Uterine smooth muscle cell (primary cell): ENCODE measurements around the gene TRIM38. TPM values are rescaled to one million over a fixed set of nuclear protein-coding genes. Genes with fewer than 3 reads are reported as not detected.

ENCODE experiments used
- total RNA-seq: library from RNA; depleted of rRNA; stranded (reverse); fragments of >200 nt; gene quantifications from 2 replicates; pipeline ENCODE4 v1.2.3, GENCODE V29; 2014

TRIM38 gene, protein sequence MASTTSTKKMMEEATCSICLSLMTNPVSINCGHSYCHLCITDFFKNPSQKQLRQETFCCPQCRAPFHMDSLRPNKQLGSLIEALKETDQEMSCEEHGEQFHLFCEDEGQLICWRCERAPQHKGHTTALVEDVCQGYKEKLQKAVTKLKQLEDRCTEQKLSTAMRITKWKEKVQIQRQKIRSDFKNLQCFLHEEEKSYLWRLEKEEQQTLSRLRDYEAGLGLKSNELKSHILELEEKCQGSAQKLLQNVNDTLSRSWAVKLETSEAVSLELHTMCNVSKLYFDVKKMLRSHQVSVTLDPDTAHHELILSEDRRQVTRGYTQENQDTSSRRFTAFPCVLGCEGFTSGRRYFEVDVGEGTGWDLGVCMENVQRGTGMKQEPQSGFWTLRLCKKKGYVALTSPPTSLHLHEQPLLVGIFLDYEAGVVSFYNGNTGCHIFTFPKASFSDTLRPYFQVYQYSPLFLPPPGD
- total RNA-seq: 9.0 and 11.5 TPM in 2 replicates

DNA sequence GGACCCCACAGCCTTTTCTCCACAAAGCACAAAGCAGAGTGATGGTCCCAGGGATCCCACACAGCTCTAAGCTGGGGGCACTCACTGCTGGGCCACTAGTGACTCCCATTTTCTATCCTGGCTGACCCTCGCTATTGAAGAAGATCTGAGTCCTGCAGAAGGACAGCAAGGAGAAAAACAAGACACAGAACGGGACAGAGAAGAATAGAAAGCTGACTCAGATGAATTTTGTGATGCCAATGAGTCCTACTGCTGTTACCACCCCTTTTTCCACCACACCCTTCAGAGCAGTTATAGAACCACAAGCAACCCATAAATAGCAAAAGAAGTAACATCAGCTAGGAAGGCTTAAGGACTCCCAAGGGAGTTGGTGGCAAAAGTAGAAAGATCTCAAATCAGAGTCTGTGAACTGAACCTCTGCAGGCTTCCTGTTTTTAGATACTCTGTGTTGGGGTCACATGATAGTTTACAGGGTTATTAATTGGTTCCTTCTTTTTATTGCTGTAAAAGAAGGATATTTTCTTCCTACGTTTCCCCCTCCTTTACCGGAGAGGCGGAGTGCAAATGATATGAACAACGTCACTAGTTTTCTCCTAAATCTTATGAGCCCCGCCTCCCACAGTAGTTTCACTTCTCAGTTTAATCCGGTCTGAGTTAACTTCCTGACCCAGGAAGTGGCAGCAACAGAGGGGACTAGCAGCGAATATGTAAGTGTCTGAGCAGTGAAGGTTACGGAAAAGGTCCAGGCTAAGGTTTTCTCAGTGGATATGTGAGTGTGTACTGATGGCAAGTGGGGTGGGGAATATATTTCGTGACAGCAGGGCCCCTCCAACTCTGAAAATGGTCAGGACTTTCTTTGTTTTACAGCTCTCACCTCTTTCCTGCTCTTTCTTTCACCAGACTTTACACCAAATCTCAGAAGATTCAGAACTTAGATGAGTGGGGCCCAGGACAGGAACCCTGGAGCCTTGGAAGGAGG lies at the start of gene TRIM38:
TRIM38 (plus strand) TSS at position 654 of the 979 bp plus-strand sequence. CDS start 3,721 bp downstream, outside the sequence.

DNA sequence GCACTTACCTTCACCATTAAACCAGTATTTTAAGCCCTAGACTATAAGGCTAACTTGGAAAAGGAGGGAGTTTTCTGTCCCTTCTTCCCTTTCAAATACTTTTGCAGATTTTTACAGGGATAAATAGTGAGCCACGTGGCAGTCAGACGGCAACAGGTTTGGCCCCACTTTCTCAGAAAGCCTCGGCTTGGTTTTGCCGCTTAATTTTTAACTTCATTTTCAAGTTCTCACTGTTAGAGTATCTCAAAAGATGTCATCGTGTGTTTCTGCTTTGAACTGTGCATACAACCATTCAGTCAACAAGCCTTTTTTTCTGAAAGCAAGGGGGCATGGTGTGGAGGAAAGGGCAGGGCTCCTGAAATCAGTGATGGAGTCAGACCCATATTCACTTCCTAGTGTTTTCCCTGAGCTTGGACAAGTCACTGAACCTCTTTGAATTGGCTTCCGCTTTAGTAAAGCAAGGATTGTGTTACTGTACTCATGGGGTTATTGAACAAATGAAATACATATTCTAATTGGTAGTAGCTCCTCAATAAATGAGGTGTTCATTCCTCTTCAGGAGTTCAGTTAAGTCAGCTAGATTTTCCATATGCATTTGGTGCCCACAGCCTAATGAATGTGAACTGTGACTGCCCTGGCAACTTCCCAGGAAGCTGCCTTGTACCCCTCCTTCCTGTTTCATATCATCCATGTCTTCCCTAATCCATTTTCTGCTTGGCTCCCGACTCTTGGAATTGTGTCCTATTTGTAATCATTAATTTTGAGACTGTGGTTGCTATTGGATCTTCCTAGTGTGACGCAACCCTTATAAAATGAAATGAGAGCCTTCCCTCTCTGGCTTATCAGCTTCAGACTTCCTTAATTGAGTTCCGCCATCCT lies 31.8 kb upstream of the TRIM38 start, which contains the start of gene SLC17A2:
SLC17A2 (minus strand) TSS at position 160 of the 879 bp plus-strand sequence. CDS start 4,895 bp downstream, outside the sequence.

Other genes starting within 250 kb of the TRIM38 start
- gene SLC17A4, start 208.1 kb upstream of the TRIM38 start, total RNA-seq: not detected in 2 replicates
- not detected in 2 replicates for gene SLC17A1, start 130.8 kb upstream of the TRIM38 start, total RNA-seq
- not detected in 2 replicates for gene SLC17A3, start 88.6 kb upstream of the TRIM38 start, total RNA-seq
- gene SLC17A2, start 32.1 kb upstream of the TRIM38 start, total RNA-seq: not detected in 2 replicates
- 14.7 and 21.1 TPM in 2 replicates for gene HFE, start 124.6 kb downstream of the TRIM38 start, total RNA-seq